ENCODE results near the gene EGFL8.

The EGFL8 gene

DNA sequence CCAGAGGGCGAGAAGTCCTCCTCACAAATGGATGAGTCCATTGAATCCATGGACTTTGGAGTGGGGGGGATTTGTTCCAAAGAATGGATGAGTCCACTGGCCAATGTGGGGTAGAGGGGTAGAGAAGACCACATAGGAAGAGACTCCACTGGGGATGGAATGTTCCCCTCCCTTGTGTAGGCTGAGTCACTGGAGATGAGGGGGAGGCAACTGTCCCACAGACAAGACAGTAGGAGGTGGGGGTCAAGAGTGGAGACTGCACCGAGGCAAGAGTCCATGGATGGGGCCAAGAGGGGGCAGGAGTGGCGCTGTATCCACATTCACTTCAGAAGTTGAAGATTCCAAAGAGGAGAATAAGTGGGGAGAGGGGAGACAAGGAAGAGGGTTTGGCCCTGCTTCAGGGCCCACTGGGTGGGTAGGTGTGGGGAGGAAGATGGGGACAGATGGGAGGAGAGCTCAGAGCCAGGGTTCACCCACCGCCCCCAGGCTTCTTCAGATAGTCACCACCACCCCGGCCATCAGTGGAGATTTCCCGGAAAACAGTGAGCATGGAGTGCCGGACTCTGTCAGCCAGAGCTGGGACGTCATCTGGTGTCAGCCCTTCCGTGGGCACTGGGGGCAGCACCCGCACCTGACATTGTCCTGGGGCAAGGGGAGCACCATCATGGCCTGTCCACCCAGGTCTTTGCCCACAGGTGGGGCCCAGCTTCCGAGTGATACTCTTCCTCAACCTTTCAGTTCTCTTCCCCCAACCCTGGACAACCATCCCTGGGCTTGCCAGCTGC is 4.6 kb downstream of the EGFL8 start:
- DNase-seq: no peak

GRCh38 chr6:32170294-32170693 is 5.9 kb downstream of the EGFL8 start:
- no peak for DNase-seq

GRCh38 chr6:32171234-32171633 is 6.8 kb downstream of the EGFL8 start:
- DNase-seq: no peak

DNA sequence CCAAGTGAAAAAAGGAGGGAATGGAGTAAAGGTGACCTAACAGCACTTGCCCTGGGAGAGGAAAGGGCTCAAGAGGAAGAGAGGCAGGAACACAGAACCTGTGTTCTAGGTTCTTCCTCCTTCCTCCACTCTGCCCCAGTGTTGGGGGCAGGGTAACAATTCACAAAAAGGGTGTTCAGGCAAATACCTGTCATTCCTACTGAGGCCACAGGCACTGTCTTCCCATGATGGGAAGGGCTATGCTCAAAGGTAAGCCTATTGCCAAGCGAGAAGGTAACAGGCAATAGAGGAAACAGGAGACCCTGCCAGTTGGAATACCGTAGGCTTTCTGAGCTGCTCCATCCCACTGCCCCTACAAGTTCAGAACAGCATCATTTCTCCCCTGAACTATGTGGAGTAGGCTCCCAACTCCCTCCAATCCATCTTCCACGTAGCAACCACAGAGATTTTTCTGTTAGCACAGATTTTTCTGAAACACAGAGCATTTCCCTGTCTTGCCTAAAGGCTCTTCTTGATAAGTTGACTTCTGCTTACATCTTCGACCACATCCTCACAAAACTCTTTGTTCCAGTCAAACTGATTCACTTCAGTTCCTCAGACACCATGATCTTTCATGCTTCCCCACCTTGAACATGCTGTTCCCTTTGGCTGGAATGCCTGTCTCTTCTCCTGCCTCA is 8.8 kb downstream of the EGFL8 start:
- DNase-seq: no peak

GRCh38 chr6:32174416-32174815 is 10.0 kb downstream of the EGFL8 start:
- DNase-seq: no peak

DNA sequence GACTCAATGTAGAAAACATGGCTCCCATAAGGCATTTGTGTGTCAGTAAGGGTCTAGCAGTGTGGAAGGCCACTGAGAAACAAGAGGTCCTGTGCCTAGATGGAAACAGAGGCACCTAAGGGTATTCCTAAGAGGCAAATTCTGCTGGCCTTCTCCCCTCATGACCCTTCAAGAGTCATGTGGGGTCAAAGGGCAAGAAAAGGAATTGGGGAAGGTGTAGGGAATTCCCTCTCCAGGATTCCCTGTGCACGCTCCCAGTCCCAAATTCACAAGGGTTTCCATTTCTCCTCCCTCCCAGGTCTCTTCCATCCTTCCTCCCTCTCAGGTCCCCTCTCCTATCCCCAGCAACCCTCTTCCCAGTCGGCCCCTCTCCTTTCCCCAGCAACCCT is 10.9 kb downstream of the EGFL8 start:
- no peak for DNase-seq

DNA sequence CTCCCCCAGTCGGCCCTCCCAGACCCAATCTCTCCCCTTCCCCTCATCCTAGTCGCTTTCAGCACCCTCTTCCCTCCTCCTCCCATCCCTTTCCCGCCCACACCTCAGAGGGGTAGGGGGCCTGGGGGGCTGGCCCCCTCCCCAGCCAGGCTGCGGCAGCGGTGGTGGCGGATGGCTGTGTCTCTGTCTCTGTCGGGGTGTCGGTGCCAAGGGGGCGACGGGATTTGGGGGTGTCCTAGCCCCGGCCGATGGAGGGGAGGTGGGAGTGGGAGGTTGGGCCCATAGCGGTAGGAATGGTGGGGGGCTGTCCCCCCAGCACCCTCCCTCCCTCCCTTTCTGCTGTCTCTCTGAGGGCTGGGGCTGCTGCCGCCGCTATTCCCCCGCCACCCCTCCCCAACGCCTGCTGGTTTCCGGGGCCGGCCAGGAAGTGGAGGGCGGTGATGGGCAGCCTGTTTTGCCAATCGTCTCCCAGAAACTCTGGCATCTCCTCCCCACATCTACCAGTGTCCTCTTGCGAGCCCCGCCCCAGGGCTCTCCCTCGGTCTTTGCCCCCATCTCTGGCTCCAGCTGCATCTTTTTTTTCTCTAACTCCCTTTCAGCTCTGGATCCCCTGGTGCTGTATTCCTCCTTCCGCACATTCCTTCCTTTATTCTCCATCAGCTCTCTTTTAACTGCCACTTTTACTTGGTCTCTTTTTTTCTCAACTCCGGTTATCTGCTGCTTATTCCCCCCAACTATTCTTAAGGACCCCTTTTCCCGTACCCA is 11.5 kb downstream of the EGFL8 start, which contains the start of gene AGPAT1:
TSS of gene AGPAT1 (minus strand) at position 374 of the 765 bp plus-strand sequence. CDS start 4,588 bp downstream, outside the sequence.
- DNase-seq: peak; percentile 94 to 97 (median 95)

DNA sequence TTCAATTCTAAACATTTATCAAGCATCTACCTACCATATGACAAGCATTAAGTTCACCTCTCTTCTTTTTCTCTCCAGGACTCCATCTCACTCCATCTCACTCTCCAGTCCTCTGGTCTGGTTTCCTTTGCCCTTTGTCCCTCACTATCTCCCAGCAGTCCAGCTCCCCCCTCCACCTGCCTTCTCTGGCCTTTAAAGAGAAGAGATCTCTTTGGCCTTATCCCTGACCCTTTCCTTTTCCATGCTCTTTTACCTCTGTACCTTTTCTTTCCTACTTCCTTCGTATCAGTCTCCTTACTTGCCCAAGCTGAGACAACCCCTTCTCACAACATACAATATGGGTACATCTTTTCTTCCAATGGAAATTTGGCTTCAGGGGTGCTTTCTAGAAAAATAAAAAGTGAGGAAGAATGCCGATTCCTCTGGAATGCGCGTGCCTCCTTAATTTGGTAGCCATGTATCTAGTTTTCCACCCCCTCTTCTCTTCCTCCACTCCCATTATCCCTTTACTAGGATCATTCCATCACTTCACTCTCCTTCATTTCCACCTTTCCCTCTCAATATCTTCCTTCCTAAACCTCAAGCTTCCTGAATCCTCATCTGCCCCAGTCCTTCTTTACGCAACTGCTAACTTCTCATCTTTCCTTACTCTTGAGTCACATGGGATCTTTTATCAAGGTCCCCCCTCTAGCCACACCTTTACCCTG is 12.2 kb downstream of the EGFL8 start:
- peak in 1 of 3 donors; percentile 29 for DNase-seq

GRCh38 chr6:32177183-32177787 is 12.9 kb downstream of the EGFL8 start:
- peak in 1 of 3 donors; percentile 55 for DNase-seq

DNA sequence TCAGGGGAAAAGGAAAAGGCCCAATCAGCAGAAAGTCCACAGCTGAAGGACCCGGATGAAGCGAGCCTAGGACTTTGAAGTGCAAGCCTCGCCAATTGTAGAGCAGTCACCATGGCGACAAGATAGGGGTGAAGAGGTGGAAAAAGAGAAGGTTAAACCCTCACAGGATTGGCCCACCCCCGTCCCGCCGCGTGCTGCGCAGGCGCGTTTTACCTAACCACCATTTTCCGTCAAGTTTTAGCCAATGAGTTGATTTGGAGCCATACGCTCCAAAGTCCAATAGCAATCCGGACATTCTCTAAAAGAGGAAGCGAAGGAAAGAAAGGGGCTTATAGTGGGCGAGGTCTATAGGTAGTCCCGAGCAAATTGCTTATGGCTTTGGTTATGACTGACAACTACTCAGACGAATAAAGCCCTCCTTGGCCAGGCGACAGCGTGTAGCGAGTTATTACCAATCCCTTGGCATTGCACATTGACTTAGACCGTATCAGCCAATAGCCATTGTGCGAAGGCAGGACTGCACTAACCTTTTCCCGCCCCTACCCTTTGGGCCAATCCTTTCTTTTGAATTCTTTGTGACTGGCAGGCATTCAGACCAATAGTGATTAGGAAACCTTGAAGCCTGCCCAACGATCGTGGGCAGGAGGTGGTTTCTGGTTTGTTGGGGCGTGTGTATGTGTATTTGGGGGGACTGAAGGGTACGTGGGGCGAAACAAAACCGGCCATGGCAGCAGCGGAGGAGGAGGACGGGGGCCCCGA is 13.6 kb downstream of the EGFL8 start, which contains the start of gene RNF5:
TSS of gene RNF5 (plus strand) at position 618 of the 759 bp plus-strand sequence. CDS start at position 725, 107 bp downstream.
- DNase-seq: peak; percentile 98 to 100 (median 99)

DNA sequence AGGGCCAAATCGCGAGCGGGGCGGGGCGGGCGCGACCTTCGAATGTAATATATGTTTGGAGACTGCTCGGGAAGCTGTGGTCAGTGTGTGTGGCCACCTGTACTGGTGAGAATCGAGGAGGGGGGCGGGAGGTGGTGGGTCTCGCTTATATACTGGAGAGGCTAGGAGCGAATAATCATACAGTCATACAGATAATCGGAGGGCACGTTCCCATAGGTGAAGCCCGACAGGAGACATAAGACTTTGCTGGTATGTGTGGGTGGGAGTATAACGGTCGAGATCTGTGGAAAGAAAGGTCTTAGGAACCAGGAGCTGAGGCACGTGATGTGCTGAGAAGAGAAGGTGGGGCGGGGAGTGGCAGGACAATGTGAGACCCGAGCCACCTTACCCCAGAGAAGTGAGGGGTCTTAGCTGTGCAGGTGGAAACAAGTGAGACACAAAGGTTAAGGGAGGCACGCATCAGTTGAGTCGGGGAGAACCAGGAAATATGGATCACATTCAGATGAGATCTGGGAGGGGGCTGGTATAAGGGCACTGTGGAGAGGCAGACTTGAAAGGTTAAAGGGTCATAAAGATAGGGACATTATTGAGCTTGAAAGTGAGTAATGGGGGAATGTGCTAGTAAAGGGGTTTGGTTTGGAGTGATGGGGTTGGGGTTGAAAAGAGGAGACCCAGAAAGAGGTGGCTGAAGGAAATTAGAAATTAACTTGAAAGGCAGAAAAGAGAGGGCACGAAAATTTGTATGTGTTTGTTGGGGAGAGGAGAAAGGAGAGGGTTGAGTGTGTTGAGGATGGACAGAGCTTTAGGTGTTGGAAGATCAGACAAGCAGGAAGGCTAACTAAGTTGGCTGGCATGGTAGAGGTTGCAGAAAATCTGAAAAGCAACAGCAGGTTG is 14.4 kb downstream of the EGFL8 start:
- no peak for DNase-seq

DNA sequence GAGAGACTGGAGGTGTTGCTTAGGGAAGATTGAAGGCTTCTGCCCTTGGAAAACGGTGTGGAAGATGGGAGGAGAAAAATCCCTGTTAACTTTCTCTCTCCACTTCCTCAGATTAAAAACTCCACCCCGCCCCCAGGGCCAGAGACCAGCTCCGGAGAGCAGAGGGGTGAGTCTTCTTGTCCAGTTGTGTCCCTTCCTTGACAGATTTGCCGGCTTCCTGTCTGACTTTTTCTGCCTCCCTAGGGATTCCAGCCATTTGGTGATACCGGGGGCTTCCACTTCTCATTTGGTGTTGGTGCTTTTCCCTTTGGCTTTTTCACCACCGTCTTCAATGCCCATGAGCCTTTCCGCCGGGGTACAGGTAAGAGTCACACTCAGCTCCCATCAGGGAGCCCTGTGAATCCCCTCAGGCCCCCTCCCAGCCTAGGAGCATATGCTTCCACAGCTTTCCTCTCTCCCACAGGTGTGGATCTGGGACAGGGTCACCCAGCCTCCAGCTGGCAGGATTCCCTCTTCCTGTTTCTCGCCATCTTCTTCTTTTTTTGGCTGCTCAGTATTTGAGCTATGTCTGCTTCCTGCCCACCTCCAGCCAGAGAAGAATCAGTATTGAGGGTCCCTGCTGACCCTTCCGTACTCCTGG is 15.5 kb downstream of the EGFL8 start:
- no peak for DNase-seq

DNA sequence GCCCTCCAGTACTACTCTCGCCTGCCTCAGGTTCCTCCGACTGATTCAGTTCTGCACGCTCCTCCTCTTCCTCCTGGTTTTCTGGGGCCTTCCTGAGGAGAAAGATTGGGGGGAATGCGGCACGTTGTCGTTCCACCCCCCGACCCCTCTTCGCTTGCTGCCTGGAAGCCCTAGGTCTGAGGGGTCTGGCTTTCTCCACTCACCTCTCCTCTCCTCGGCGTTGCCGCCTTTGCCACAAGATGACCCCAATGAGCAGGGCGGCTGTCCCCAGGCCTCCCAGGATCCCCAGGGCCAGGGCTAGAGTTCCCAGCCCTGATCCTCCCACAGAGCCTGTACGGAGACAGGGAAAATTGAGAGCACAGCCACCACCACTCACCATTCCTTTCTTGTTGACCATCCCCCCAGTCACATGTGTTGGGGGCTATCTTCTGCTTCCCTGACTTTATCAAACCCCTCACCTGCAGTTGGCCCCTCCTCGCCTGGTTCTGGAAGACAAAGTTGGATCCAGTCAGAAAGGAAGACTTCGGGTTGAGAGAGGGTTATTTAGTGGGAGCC is 16.8 kb downstream of the EGFL8 start:
- no peak for DNase-seq

- DNase-seq: no peak
Measured at GRCh38 chr6:32181915-32182529, 17.6 kb downstream of the EGFL8 start.

- no peak for DNase-seq
Measured at GRCh38 chr6:32182555-32182981, 18.2 kb downstream of the EGFL8 start.

GRCh38 chr6:32183030-32183429 is 18.6 kb downstream of the EGFL8 start:
- no peak for DNase-seq

GRCh38 chr6:32183483-32184083 is 19.2 kb downstream of the EGFL8 start:
- no peak for DNase-seq

DNA sequence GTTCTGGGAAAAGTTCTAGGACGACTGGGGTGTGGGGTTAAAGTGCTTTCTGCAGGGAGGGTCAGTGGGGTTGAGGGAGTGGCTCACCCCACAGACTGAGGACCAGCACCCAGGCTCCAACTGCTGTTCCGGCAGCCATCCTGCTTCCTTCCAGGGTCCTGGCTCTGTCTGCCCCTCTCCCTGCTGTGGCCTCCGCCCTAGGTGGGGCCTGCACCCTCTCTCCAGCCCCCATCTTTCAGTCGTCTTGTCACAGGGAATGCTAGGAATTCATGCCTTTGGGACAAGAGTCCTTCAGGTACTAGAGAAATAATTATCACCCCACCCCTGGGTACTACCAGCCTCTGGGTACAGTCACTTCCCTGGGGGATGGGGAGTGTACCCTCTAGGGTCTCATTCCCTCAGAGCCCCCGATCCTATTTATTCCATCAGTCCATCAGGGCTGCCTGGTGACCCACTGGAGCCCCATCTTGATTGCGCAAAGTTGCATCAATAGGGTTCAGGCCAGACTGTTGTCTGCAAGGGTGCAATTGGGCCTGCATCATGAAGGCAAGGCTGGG is 19.8 kb downstream of the EGFL8 start, which contains the start of gene AGER:
TSS of gene AGER (minus strand) at position 170 of the 557 bp plus-strand sequence. CDS start at position 139, 31 bp downstream.
- no peak for DNase-seq

Measured in suppressor macrophage treated with lipopolysaccharide for 1 hour (primary cell).